Upper lobe of left lung (tissue), 4 donors: Measurements from ENCODE around the gene RFX7.

Experiments used
- POLR2A ChIP-seq, 4 donors: fragments of 450-650 bp; IDR thresholded peaks; one replicate each; pipeline ENCODE4 v1.5.1; 2016 to 2017; ENCODE audit warnings: antibody characterized with exemption in 4 of 4, mild to moderate bottlenecking in 2 of 4
- POLR2AphosphoS5 ChIP-seq, 2 donors: sonication (generic); formaldehyde crosslinking; IDR thresholded peaks; one replicate each; pipeline ENCODE4 v1.5.1; 2017; ENCODE audit warnings: antibody characterized with exemption in 2 of 2
- TF ChIP-seq, protein P1 (sequence below), 6 experiments: fragments of 450-650 bp in 4 of 6; fragments of 200-600 bp in 2 of 6; sonication (generic) in 2 of 6; IDR thresholded peaks; one replicate each; pipeline ENCODE4 v1.5.1; 2016 to 2019; ENCODE audit warnings: antibody characterized with exemption in 6 of 6

GRCh38 chr15:56086566-56086965 lies 157.1 kb downstream of the RFX7 start:
- TF ChIP-seq, protein P1, sequence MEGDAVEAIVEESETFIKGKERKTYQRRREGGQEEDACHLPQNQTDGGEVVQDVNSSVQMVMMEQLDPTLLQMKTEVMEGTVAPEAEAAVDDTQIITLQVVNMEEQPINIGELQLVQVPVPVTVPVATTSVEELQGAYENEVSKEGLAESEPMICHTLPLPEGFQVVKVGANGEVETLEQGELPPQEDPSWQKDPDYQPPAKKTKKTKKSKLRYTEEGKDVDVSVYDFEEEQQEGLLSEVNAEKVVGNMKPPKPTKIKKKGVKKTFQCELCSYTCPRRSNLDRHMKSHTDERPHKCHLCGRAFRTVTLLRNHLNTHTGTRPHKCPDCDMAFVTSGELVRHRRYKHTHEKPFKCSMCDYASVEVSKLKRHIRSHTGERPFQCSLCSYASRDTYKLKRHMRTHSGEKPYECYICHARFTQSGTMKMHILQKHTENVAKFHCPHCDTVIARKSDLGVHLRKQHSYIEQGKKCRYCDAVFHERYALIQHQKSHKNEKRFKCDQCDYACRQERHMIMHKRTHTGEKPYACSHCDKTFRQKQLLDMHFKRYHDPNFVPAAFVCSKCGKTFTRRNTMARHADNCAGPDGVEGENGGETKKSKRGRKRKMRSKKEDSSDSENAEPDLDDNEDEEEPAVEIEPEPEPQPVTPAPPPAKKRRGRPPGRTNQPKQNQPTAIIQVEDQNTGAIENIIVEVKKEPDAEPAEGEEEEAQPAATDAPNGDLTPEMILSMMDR (IDR thresholded peaks at IDR 0.05), result no peak
- no peak for TF ChIP-seq POLR2AphosphoS5 (IDR thresholded peaks at IDR 0.05)
- TF ChIP-seq POLR2A (IDR thresholded peaks at IDR 0.05), result no peak
